HL-60 (cell line): Measurements from ENCODE around the gene GPR183.

Experiments used
- DNase-seq, 2 experiments: peaks; one replicate each; pipeline ENCODE4 v3.0.0-alpha.2; 2010 to 2020; ENCODE audit warnings: low read depth in 1 of 2, low spot score in 1 of 2
- H3K27ac ChIP-seq: fragments of 250-450 bp; sonication (Bioruptor Pico); replicated peaks from 2 replicates; pipeline ENCODE4 v1.5.1; 2020; ENCODE audit warnings: mild to moderate bottlenecking, moderate library complexity
- H3K27me3 ChIP-seq: fragments of 250-450 bp; sonication (Bioruptor Pico); 2 replicates; pipeline ENCODE4 v1.5.1; 2021; ENCODE audit warnings: mild to moderate bottlenecking, moderate library complexity; ENCODE audit not compliant: insufficient read depth, poor library complexity, severe bottlenecking
- H3K4me3 ChIP-seq: replicated peaks from 2 replicates; pipeline ENCODE4 v1.5.1; 2011; ENCODE audit warnings: mild to moderate bottlenecking, control low read depth, low read length; ENCODE audit not compliant: insufficient read depth
- CTCF ChIP-seq: IDR thresholded peaks from one replicate; pipeline ENCODE4 v1.5.1; 2011; ENCODE audit warnings: low read length, control low read depth, inconsistent platforms; ENCODE audit not compliant: insufficient read depth
- GABPA ChIP-seq: IDR thresholded peaks from 2 replicates; pipeline ENCODE4 v1.6.1; 2012; ENCODE audit warnings: low read depth
- POLR2AphosphoS5 ChIP-seq: IDR thresholded peaks from 2 replicates; pipeline ENCODE4 v1.6.1; 2012; ENCODE audit warnings: low read depth
- REST ChIP-seq: IDR thresholded peaks from 2 replicates; pipeline ENCODE4 v1.6.1; 2012; ENCODE audit warnings: low read depth; ENCODE audit not compliant: insufficient replicate concordance
- SPI1 ChIP-seq: IDR thresholded peaks from 2 replicates; pipeline ENCODE4 v1.6.1; 2012; ENCODE audit warnings: low read depth, mild to moderate bottlenecking, borderline replicate concordance

Gene GPR183

GRCh38 chr13:99316224-99316623 is 9.0 kb upstream of the GPR183 start:
- TF ChIP-seq REST (no peak), POLR2AphosphoS5 (no peak), SPI1 (no peak), GABPA (no peak)
- Histone ChIP-seq H3K27ac (no peak overlapping the region), H3K27me3 (no peaks in the 10 kb centered on the region), H3K4me3 (no peak overlapping the region)
- DNase-seq, result no peak

GRCh38 chr13:99315186-99315585 is 8.0 kb upstream of the GPR183 start:
- DNase-seq, result no peak
- no peak for TF ChIP-seq REST
- TF ChIP-seq POLR2AphosphoS5, result no peak
- no peak for TF ChIP-seq CTCF
- TF ChIP-seq GABPA, result no peak
- no peaks in the 10 kb centered on the region for H3K27me3 ChIP-seq
- no peak overlapping the region for H3K27ac ChIP-seq
- H3K4me3 ChIP-seq, result no peak overlapping the region

- no peak overlapping the region for H3K4me3 ChIP-seq
- no peak overlapping the region for H3K27ac ChIP-seq
- DNase-seq, result no peak
- no peak for TF ChIP-seq SPI1
- TF ChIP-seq CTCF, result no peak
- no peak for TF ChIP-seq POLR2AphosphoS5
- no peak for TF ChIP-seq REST
- H3K27me3 ChIP-seq, result no peaks in the 10 kb centered on the region
These were observed 7.5 kb upstream of the GPR183 start for GRCh38 chr13:99314640-99315176.

- Histone ChIP-seq H3K4me3 (no peak overlapping the region), H3K27ac (peak overlapping the region; percentile 93), H3K27me3 (no peaks in the 10 kb centered on the region)
- no peak for DNase-seq
- TF ChIP-seq POLR2AphosphoS5, result no peak
These were observed 6.7 kb upstream of the GPR183 start for GRCh38 chr13:99313941-99314340.
